ENCODE data around the gene MTHFD2. TPM values are rescaled to one million over a fixed set of nuclear protein-coding genes. Genes with fewer than 3 reads are reported as not detected.
"Not testable (repeated sequence)": the region's sequence is repeated elsewhere in the genome, so short reads cannot be mapped to it uniquely, and the experiment has no call there.

The MTHFD2 gene
- total RNA-seq, 1 donor from 2014 or later = 31.7 TPM

DNA sequence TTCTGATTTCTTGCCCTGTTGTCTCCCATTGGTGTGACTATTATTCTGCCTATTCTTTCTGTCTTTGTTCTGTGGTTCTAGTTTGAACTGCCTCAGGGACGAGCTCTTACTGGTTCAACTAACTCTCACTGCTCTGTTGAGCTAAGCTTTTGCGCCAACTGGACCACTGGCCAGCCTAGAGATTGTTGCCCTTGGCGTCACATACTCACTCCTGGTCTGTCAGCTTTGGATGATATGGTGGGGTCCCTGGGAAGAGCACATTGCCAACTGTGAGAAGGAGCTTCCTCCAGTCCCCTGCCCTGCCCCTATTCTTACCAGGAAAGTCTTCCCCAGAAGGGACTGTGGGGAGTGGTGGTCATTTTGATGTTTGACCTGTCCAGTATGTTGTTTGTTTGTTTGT, 6.0 kb downstream of the MTHFD2 start:
- peak overlapping the region; percentile 67 to 77 for H3K27ac ChIP-seq
- TF ChIP-seq, protein P1, sequence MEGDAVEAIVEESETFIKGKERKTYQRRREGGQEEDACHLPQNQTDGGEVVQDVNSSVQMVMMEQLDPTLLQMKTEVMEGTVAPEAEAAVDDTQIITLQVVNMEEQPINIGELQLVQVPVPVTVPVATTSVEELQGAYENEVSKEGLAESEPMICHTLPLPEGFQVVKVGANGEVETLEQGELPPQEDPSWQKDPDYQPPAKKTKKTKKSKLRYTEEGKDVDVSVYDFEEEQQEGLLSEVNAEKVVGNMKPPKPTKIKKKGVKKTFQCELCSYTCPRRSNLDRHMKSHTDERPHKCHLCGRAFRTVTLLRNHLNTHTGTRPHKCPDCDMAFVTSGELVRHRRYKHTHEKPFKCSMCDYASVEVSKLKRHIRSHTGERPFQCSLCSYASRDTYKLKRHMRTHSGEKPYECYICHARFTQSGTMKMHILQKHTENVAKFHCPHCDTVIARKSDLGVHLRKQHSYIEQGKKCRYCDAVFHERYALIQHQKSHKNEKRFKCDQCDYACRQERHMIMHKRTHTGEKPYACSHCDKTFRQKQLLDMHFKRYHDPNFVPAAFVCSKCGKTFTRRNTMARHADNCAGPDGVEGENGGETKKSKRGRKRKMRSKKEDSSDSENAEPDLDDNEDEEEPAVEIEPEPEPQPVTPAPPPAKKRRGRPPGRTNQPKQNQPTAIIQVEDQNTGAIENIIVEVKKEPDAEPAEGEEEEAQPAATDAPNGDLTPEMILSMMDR (IDR thresholded peaks at IDR 0.05) = no peak
- no peaks in the 10 kb centered on the region for H3K27me3 ChIP-seq
- no peak overlapping the region for H3K4me3 ChIP-seq
- H3K36me3 ChIP-seq = peaks cover 12 to 39% of the 10 kb centered on the region in 2 donors
- no peaks in the 10 kb centered on the region for H3K9me3 ChIP-seq
- no peak for DNase-seq (ENCODE audit: low spot score in 2 of 2)
- intact Hi-C loops (cut with DNase I) = no loop called here
- H3K4me1 ChIP-seq = peaks cover 30 to 72% of the 10 kb centered on the region in 2 donors

DNA sequence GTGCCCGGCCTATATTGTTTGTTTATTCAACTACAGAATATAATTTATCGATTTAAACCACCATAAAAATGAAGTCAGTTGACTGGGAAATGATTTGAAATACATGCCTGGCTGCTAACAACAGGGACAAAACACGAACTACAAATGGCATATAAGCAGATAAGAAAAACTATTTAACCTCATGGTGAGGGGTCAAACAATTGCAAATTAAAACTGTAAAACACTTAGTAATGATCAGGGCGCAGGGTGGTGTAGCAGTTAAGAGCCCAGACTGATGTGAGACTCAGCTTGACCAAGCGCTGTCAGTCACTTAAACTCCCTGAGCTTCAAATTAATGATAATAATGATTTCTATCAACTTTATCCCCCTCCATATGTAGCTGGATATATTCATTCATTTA, 6.7 kb downstream of the MTHFD2 start:
- intact Hi-C loops (cut with DNase I) = no loop called here
- Histone ChIP-seq H3K36me3 (peaks cover 15 to 46% of the 10 kb centered on the region in 2 donors), H3K4me1 (peaks cover 30 to 79% of the 10 kb centered on the region in 2 donors), H3K27ac (peak overlapping the region; percentile 37 to 67), H3K9me3 (no peaks in the 10 kb centered on the region), H3K27me3 (no peaks in the 10 kb centered on the region), H3K4me3 (no peak overlapping the region)
- TF ChIP-seq, protein P1 (IDR thresholded peaks at IDR 0.05) = no peak
- no peak for DNase-seq (ENCODE audit: low spot score in 2 of 2)

DNA sequence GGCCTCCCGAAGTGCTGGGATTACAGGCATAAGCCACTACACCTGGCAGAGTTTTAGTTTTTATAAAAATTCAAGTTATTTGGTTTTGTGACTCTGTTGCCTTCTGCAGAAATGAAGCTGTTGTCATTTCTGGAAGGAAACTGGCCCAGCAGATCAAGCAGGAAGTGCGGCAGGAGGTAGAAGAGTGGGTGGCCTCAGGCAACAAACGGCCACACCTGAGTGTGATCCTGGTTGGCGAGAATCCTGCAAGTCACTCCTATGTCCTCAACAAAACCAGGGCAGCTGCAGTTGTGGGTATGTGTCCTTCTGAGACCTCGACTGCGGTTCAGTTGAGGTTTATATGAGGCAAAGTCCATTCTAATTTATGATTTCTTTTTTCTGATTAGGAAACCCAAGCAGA, 7.2 kb downstream of the MTHFD2 start:
- intact Hi-C loops (cut with DNase I) = no loop called here
- Histone ChIP-seq H3K9me3 (no peaks in the 10 kb centered on the region), H3K4me1 (peaks cover 30 to 79% of the 10 kb centered on the region in 2 donors), H3K27me3 (no peaks in the 10 kb centered on the region), H3K4me3 (no peak overlapping the region), H3K27ac (peak overlapping the region; percentile 37 to 67), H3K36me3 (peaks cover 20 to 51% of the 10 kb centered on the region in 2 donors)
- DNase-seq (ENCODE audit: low spot score in 2 of 2) = peak in 1 of 2 donors; percentile 43
- TF ChIP-seq, protein P1 (IDR thresholded peaks at IDR 0.05) = no peak

DNA sequence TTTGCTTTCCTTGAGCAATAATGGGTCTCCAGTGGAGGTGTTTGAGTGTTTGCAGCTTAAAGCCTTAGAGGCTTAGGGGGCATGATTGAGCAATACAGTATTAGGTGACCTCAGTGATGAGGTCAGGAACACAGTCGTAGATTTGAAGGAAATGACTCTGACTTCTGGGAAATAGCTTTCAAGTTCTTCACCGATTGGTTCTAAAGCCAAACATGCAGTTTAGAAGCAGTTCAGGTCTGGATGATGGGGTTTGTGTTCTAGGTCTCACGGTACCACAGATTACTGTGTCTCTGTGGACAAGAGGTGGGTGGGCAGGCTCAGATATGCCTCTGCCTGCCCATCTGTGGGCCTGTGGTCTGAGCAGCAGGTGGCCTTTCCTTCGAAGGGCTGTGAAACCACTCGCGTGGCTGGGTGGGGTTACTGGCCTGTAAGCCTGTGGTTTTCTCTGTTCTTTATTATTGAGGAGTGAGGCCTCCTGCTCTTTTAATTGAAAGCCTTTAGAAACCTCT, 7.8 kb downstream of the MTHFD2 start:
- H3K27ac ChIP-seq = peak overlapping the region; percentile 36 to 37

DNA sequence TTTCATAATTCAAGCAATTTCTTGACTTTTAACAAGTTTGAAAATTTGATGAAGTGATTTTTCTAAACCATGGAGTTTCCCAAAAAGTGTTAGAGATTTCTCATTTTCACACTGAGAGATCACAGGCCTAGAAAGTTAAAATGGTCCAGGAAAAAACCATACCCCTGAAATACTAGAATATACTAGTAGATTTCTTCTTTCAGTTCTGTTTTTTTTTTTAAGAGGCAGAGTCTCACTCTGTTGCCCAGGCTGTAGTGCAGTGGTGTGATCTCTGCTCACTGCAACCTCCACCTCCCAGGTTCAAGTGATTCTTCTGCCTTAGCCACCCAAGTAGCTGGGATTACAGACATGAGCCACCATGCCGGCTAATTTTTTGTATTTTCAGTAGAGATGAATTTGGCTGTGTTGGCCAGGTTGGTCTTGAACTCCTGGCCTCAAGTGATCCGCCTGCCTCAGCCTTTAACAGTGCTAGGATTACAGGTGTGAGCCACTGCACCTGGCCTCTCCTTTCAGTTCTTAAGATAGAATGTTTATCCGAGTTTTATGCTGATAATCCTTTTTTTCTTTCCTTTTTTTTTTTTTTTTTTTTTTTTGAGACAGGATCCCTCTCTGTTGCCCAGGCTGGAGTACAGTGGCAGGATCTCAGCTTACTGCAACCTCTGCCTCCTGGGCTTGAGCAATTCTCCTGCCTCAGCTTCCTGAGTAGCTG, 14.4 kb downstream of the MTHFD2 start:
- Histone ChIP-seq H3K27ac (no peak overlapping the region), H3K36me3 (peaks cover 64 to 94% of the 10 kb centered on the region in 2 donors)
- intact Hi-C loops (cut with DNase I) = no loop called here

More for the DNA sequence above, 7.8 kb downstream of the MTHFD2 start:
- intact Hi-C loops (cut with DNase I) = no loop called here
- TF ChIP-seq, protein P1 (IDR thresholded peaks at IDR 0.05) = no peak
- peaks cover 25 to 57% of the 10 kb centered on the region in 2 donors for H3K36me3 ChIP-seq
- H3K27me3 ChIP-seq = no peaks in the 10 kb centered on the region
- peak in 1 of 2 donors; percentile 60 for DNase-seq (ENCODE audit: low spot score in 2 of 2)
- no peak overlapping the region for H3K4me3 ChIP-seq
- no peaks in the 10 kb centered on the region for H3K9me3 ChIP-seq
- H3K4me1 ChIP-seq = peaks cover 30 to 73% of the 10 kb centered on the region in 2 donors

DNA sequence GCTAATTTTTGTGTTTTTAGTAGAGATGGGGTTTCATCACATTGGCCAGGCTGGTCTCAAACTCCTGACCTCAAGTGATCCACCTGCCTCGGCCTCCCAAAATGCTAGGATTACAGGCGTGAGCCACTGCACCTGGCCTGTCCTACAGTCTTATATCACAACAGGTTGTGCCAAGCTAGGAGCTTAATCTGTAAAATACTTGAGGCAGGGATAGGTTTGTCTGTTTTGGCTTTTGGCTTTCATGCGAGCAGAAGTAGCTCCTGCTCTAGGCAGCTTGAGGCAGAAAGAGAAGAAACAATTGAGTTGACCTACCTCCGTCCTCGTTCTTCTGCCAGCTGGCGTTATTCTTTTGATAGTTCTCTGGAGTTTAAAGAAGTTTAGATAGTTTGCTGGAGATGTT, 17.4 kb downstream of the MTHFD2 start:
- H3K27me3 ChIP-seq; H3K4me3 ChIP-seq; intact Hi-C loops (cut with DNase I); H3K27ac ChIP-seq; H3K4me1 ChIP-seq; DNase-seq (ENCODE audit: low spot score in 2 of 2); H3K9me3 ChIP-seq: not testable (repeated sequence)
- peaks cover 49 to 77% of the 10 kb centered on the region in 2 donors for H3K36me3 ChIP-seq

More for the DNA sequence above, 14.4 kb downstream of the MTHFD2 start:
- H3K4me1 ChIP-seq = peaks cover 0 to 17% of the 10 kb centered on the region in 2 donors
- DNase-seq (ENCODE audit: low spot score in 2 of 2) = no peak
- H3K4me3 ChIP-seq = no peak overlapping the region
- no peaks in the 10 kb centered on the region for H3K9me3 ChIP-seq
- no peaks in the 10 kb centered on the region for H3K27me3 ChIP-seq
- TF ChIP-seq, protein P1 (IDR thresholded peaks at IDR 0.05) = no peak

All from ascending aorta (tissue), 2 donors.